ENCODE results near the gene PARD3. TPM values are rescaled to one million over a fixed set of nuclear protein-coding genes. Genes with fewer than 3 reads are reported as not detected.

PARD3 gene
- total RNA-seq, 1 donor from 2014 or later, result 58.7 TPM

- Mint-ChIP-seq H3K4me3 (no peak overlapping the region), H3K27ac (no peak overlapping the region), H3K4me1 (peaks cover 20% of the 10 kb centered on the region), H3K9me3 (peaks cover 3% of the 10 kb centered on the region), H3K27me3 (ENCODE audit: insufficient read depth, low read depth) (peaks cover 2% of the 10 kb centered on the region), H3K36me3 (no peaks in the 10 kb centered on the region)
- Histone ChIP-seq H3K9ac (no peak overlapping the region), H2AFZ (replicated peaks) (no peak overlapping the region), H3K27me3 (no peaks in the 10 kb centered on the region), H3K4me1 (peaks cover 16% of the 10 kb centered on the region), H3K79me2 (ENCODE audit: low read depth) (peaks cover 100% of the 10 kb centered on the region), H3K36me3 (no peaks in the 10 kb centered on the region), H4K20me1 (ENCODE audit: low read depth) (peaks cover 59% of the 10 kb centered on the region), H3K27ac (no peak overlapping the region), H3K4me2 (no peak overlapping the region), H3K4me3 (no peak overlapping the region), H3F3A (ENCODE audit: low read depth) (peaks cover 11% of the 10 kb centered on the region), H3K9me3 (ENCODE audit: low read depth) (no peaks in the 10 kb centered on the region)
- no peak for DNase-seq (ENCODE audit: low spot score)
- TF ChIP-seq EZH2 (IDR thresholded peaks at IDR 0.05) (no peak), CTCF (IDR thresholded peaks at IDR 0.05) (no peak), EZH2phosphoT487 (IDR thresholded peaks at IDR 0.05) (no peak)
Observed at GRCh38 chr10:34762603-34763299, 52.3 kb downstream of the PARD3 start.

GRCh38 chr10:34762156-34762555, 52.9 kb downstream of the PARD3 start:
- Histone ChIP-seq H3K27ac (no peak overlapping the region), H2AFZ (replicated peaks) (no peak overlapping the region), H3K27me3 (no peaks in the 10 kb centered on the region), H3K79me2 (ENCODE audit: low read depth) (peaks cover 100% of the 10 kb centered on the region), H3K36me3 (no peaks in the 10 kb centered on the region), H3K4me1 (peaks cover 13% of the 10 kb centered on the region), H3F3A (ENCODE audit: low read depth) (peaks cover 8% of the 10 kb centered on the region), H3K9me3 (ENCODE audit: low read depth) (no peaks in the 10 kb centered on the region), H3K4me3 (no peak overlapping the region), H3K4me2 (no peak overlapping the region), H3K9ac (no peak overlapping the region), H4K20me1 (ENCODE audit: low read depth) (peaks cover 57% of the 10 kb centered on the region)
- no peak for DNase-seq (ENCODE audit: low spot score)
- peaks cover 2% of the 10 kb centered on the region for H3K27me3 Mint-ChIP-seq (ENCODE audit: insufficient read depth, low read depth)
- H3K9me3 Mint-ChIP-seq, result peaks cover 3% of the 10 kb centered on the region
- H3K36me3 Mint-ChIP-seq, result no peaks in the 10 kb centered on the region
- H3K4me1 Mint-ChIP-seq, result peaks cover 17% of the 10 kb centered on the region
- no peak overlapping the region for H3K27ac Mint-ChIP-seq
- no peak for TF ChIP-seq EZH2 (IDR thresholded peaks at IDR 0.05)
- TF ChIP-seq EZH2phosphoT487 (IDR thresholded peaks at IDR 0.05), result no peak
- no peak for TF ChIP-seq CTCF (IDR thresholded peaks at IDR 0.05)
- no peak overlapping the region for H3K4me3 Mint-ChIP-seq

- no peak overlapping the region for H3K4me2 ChIP-seq
- no peak overlapping the region for H2AFZ ChIP-seq (replicated peaks)
- H3F3A ChIP-seq (ENCODE audit: low read depth), result peaks cover 1% of the 10 kb centered on the region
- H3K79me2 ChIP-seq (ENCODE audit: low read depth), result peaks cover 100% of the 10 kb centered on the region
- H3K36me3 ChIP-seq, result no peaks in the 10 kb centered on the region
- Mint-ChIP-seq H3K36me3 (no peaks in the 10 kb centered on the region), H3K9me3 (peaks cover 3% of the 10 kb centered on the region), H3K27ac (no peak overlapping the region), H3K27me3 (ENCODE audit: insufficient read depth, low read depth) (peaks cover 2% of the 10 kb centered on the region), H3K4me3 (no peak overlapping the region), H3K4me1 (peaks cover 10% of the 10 kb centered on the region)
- peaks cover 53% of the 10 kb centered on the region for H4K20me1 ChIP-seq (ENCODE audit: low read depth)
- no peak overlapping the region for H3K4me3 ChIP-seq
- no peak overlapping the region for H3K27ac ChIP-seq
- H3K9me3 ChIP-seq (ENCODE audit: low read depth), result no peaks in the 10 kb centered on the region
- no peak for TF ChIP-seq EZH2phosphoT487 (IDR thresholded peaks at IDR 0.05)
- no peak for DNase-seq (ENCODE audit: low spot score)
- H3K9ac ChIP-seq, result no peak overlapping the region
- no peaks in the 10 kb centered on the region for H3K27me3 ChIP-seq
- peaks cover 6% of the 10 kb centered on the region for H3K4me1 ChIP-seq
Observed at GRCh38 chr10:34761453-34761852, 53.6 kb downstream of the PARD3 start.

GRCh38 chr10:34760606-34761005, 54.5 kb downstream of the PARD3 start:
- H3K4me3 Mint-ChIP-seq, result no peak overlapping the region
- peaks cover 2% of the 10 kb centered on the region for H3K27me3 Mint-ChIP-seq (ENCODE audit: insufficient read depth, low read depth)
- H3F3A ChIP-seq (ENCODE audit: low read depth), result no peaks in the 10 kb centered on the region
- peaks cover 44% of the 10 kb centered on the region for H4K20me1 ChIP-seq (ENCODE audit: low read depth)
- H3K4me1 Mint-ChIP-seq, result peaks cover 9% of the 10 kb centered on the region
- H3K9me3 ChIP-seq (ENCODE audit: low read depth), result no peaks in the 10 kb centered on the region
- no peak overlapping the region for H3K4me3 ChIP-seq
- no peak overlapping the region for H2AFZ ChIP-seq (replicated peaks)
- DNase-seq (ENCODE audit: low spot score), result no peak
- H3K27me3 ChIP-seq, result no peaks in the 10 kb centered on the region
- peaks cover 3% of the 10 kb centered on the region for H3K9me3 Mint-ChIP-seq
- H3K36me3 ChIP-seq, result no peaks in the 10 kb centered on the region
- no peak overlapping the region for H3K27ac ChIP-seq
- H3K4me1 ChIP-seq, result peaks cover 5% of the 10 kb centered on the region
- no peak overlapping the region for H3K4me2 ChIP-seq
- peaks cover 95% of the 10 kb centered on the region for H3K79me2 ChIP-seq (ENCODE audit: low read depth)
- peaks cover 2% of the 10 kb centered on the region for H3K36me3 Mint-ChIP-seq
- no peak for TF ChIP-seq CTCF (IDR thresholded peaks at IDR 0.05)
- no peak for TF ChIP-seq EZH2 (IDR thresholded peaks at IDR 0.05)
- H3K27ac Mint-ChIP-seq, result no peak overlapping the region
- no peak overlapping the region for H3K9ac ChIP-seq

All from neural progenitor cell (in vitro differentiated cells).